ENCODE measurements around the gene FTO.
A peak's percentile ranks its signal among the peaks of the same experiment; 100 is the strongest.

FTO gene

DNA sequence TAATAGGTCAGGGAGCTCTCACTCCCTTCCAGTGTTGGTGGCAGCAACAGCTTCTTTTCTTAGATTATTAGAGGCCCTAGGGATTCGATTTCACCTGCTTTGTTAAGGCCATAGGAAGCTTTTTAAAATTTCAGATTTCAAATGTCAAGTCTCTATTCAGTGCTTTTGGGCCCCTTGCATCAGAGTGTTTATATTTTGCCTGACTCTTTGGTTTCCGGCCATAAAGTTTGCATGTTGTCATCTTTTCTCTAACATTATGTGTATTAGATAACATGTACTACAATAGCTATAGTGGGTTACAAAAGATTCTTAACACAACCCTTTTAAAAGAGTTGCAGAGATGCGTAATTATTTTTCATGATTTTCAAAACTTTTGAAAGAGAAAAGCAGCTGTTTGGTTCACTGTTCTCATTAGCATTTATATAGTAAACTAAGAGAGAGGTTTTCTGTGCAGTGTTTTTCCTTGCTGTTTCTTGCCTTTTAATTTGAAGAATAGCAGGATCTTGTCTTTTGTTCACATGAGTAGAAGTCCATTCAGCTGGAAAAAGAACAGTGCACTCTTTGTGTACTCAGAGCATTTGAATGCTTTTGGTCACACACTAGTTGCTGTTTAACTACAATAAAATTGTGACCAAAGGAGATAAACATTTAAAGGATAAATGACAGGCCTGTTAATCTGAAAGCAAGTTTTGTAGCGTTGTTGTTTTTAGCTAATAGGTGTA, 52.5 kb downstream of the FTO start:
- peak; percentile 36 for DNase-seq

DNA sequence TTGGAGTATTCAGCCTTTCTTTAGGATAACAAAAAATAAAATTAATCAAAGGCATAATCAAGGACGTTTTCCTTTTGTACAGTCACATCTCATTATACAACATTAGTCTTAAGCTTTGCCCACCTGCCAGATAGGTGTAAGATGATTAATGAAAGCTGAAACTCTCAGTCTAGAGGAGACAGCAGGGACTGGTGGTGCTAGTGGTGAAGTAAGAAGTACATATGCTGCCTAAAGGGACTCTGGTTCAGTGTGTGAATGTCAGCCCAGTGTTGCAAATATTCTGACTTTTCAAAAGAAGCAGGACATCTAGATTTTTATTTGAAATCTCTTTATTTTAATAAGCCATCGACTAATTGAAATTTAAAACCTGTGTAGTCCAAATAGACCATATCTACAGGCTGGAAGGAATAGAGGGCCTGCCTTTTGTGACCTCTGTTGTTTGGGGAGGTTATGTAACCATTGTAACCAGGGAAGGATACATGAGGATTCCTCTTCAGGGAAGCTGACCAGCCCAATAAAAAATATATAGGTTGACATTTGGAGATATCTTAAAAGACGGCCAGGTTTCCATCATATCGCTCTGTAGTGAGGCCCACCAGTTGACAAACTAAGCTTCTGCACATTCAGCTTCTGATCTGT, 54.1 kb downstream of the FTO start:
- DNase-seq, result no peak

DNA sequence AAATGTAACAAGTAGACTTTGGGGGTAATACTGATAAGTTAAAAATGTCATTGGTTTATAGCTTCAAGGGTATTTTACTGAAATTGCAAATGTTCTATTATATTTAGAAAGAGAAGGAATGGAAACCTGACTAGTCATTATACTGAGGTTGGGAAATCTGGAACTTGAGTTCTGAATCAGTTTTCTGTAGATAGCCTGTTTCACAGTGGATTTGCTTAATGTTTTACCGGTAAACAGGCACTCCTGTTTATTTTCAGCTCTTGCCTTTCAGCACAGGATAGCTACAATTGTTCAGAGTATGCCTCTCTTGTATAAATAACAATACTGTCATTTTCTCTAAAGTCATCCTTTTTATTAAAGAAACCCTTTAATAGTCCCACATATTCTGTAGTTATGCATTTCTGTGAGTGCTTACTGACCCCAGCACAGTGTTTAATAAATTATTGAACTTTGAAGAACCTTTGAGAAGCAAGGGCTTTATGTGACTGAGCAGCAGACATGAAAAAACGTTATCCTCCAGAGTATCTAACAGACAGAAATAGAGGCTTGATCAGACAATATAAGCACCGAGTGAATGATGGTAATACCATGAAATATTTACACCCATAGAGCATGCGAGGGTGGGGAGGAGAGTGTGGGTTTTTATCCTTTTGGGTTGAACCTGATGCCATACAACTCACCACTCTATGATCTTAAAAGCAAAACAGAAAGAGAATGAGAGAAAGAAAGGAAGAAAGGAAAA, 58.2 kb downstream of the FTO start:
- DNase-seq, result no peak

DNA sequence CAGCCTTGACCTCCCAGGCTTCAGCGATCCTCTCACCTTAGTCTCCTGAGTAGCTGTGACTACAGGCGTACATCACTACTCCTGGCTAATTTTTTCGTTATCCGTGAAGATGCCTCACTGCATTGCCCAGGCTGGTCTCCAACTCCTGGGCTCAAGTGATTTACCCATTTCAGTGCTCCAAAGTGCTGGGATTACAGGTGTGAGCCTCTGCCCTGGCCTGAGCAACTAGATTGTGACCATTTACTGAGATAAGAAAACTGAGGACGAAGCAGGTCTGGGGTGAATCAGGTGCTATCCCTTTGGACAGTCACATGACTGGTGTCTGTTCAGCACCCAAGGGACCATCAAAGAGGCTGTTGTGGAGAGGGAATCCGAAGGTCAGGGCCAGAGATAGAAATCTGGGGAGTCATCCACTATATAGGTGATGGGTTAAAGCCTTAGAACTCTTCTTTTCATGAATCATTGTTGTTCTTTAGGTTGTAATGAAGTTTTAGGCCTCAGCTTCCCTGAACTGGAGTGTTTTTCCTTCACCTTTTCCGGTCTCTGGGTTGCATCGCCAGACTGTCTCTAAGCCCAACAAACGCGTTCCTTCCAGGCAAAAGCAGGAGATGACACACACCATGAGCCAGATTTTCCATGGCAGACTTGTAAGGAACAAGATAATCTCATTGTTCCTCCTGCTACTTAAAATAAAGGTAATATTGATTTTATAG, 62.5 kb downstream of the FTO start:
- DNase-seq, result no peak

DNA sequence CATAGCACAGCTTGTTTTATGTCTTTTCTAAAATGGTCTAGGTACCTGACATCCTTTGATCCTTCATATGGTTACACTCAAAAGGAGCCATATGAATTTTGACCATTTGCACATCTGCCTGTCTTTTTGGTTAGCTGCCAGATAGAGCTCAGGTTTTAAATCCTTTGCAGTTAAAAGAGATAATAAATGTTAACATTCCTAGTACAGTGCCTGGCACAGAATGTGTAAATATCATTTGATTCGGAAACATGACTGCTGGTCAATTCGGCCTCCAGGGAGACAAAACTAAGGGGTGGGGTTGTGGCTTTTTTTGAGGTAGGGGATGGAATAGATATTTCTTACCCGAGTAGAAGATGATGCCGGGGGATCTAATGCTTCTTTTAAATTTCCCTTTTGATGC, 64.2 kb downstream of the FTO start:
- no peak for DNase-seq

- DNase-seq, result no peak
Measured at GRCh38 chr16:53768593-53768992, 64.6 kb downstream of the FTO start.

DNA sequence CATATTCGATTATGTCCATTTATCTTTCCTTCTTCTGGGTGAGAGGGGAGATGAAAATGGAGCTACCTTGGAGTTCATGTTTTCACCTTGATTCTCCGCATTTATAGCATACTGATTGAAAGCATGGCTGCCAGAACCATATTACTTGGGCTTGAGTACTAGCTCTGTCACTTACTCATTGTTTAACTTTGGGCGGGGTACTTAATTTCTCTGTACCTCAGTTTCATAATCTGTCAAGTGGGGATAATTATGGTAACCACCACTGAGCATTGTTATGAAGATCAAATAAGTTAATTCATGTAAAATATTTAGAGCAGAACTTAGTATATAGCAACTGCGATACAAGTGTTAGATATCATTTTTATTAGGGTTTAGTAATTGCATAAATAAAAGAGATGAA, 65.2 kb downstream of the FTO start:
- DNase-seq, result no peak

- DNase-seq, result no peak
Measured at GRCh38 chr16:53769787-53770186, 65.8 kb downstream of the FTO start.

DNA sequence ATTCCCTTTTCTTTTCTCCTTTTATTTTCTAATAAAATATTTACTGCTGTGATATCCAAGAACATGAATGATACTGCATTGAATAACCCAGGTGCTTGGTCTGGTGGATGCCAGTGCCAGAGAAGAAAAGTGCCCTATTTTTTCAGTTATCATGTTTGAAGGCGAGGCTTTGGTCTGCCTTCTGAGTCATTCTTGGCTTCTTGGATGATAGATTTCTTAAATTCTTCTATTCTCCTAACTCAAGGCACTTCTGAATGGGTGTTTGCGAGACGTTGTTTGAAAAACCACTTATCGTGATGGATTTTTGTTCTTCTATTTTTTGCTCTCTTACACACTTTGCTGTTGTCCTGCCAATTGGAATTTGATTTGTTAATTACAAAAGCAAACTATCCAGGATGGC, 66.7 kb downstream of the FTO start:
- no peak for DNase-seq

- DNase-seq, result no peak
Measured at GRCh38 chr16:53771655-53772497, 67.9 kb downstream of the FTO start.

- peak; percentile 62 for DNase-seq
Measured at GRCh38 chr16:53773150-53773846, 69.3 kb downstream of the FTO start.

DNA sequence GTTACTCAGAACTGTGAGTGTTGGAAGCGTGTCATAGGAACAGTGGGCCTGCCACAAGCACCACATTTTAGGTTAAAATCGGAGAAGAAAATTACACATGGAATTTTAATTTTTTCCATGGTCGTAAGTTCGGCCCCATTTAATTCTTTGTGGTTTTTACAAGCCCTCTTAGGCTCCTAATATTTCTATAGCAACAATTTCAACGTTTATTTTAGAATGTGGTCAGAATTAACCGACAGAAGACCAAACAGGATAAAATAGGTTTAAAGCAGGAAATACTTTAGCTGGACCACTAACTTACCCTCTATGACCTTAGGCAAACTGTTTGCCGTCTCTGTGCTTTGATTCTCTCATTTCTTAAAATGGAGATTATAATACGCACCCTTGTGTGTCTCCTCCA, 69.9 kb downstream of the FTO start:
- no peak for DNase-seq

DNA sequence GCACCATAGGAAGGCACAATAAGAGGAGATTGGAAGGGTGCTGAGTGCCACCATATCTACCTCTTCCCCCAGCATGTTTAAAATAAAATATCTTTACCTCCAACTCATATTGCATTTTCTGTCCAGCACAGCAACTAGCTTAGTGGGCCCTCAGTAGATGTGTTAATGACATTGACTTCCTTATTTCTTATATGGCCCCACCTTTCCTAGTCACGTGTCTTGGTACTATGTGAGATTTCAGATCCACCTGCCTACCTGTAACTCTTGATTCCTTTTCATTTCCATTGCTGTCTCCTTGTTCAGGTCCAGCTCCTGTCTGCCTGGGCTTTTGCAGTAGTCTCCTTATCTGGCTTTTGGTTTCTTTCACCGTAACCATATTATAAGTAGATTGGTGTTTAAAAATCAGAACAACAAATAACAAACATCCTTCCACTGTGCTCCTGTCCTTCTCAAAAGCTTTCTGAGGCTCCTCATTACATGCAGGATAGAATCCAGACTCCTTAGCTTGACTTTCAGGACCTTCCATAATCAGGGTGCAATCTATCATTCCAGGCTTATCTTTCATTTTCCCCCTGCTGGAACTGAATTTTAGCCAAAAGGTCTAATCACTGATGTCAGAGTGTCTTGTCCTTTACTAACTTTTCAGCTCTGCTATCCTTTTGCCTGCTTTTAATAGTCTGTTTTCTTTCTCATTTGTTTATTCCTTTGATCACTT, 71.3 kb downstream of the FTO start:
- no peak for DNase-seq

GRCh38 chr16:53775821-53776431, 72.0 kb downstream of the FTO start:
- no peak for DNase-seq

DNA sequence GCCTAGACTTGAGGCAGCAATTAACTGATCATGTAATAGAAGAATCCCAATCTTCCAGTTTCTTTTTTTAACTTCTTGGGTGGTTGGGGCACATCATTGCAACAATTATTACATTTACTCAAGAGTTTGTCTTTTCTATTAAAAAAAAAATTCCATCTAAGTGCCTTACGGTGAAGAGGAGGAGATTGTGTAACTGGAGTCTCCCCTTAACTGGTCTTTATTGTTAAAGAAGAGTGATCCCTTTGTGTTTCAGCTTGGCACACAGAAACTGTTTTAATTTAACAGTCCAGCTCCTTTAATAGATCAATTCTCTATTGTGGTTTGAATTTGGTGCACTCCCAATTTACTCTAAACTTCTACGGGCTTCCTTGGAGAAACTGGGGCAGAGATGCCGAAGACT, 75.2 kb downstream of the FTO start:
- no peak for DNase-seq

- DNase-seq, result no peak
Measured at GRCh38 chr16:53780051-53780450, 76.1 kb downstream of the FTO start.

DNA sequence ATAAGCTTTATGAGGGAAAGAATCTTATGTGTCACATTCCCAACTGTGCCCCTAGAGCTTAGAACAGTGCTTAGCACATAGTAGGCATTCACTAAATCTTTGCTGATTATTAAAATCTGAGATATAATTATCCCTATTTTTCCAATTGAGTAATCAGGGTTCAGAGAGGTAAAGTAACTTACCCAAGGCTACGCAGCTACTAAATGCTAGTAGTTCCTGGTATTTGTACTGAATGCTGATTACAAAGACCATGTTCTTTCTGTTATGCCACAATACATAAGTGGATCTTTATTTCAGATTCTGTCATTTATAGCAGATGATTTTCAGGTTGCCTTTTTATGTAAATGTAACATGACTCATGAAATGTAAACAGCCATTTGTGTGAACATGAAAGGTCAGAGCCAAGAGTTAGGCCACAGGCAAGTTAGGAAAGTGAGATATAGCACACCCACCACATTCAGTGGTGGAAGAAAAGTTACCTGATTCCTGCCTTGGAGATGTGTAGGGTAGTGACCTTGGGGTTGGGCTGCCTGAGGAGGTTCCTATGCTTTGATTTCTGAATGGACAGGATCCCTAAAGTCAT, 77.2 kb downstream of the FTO start:
- DNase-seq, result no peak

- DNase-seq, result no peak
Measured at GRCh38 chr16:53782148-53782547, 78.2 kb downstream of the FTO start.

- no peak for DNase-seq
Measured at GRCh38 chr16:53784291-53784690, 80.3 kb downstream of the FTO start.

- DNase-seq, result no peak
Measured at GRCh38 chr16:53785044-53785443, 81.1 kb downstream of the FTO start.

Measured in DMS79 (cell line).